B cell (primary cell): ENCODE results near the gene LTC4S.

ENCODE experiments used
- EZH2 ChIP-seq: IDR thresholded peaks from 2 replicates; pipeline ENCODE4 v1.6.1; 2012; ENCODE audit warnings: borderline replicate concordance, low read depth, mild to moderate bottlenecking, moderate library complexity, low read length; ENCODE audit not compliant: insufficient read depth, poor library complexity, severe bottlenecking
- TF ChIP-seq, protein P1 (sequence below): fragments of 200-600 bp; IDR thresholded peaks from one replicate; pipeline ENCODE4 v1.8.0; 2022; ENCODE audit warnings: antibody characterized with exemption, mild to moderate bottlenecking

GRCh38 chr5:179815491-179816249 lies 21.9 kb downstream of the LTC4S start:
- TF ChIP-seq, protein P1, sequence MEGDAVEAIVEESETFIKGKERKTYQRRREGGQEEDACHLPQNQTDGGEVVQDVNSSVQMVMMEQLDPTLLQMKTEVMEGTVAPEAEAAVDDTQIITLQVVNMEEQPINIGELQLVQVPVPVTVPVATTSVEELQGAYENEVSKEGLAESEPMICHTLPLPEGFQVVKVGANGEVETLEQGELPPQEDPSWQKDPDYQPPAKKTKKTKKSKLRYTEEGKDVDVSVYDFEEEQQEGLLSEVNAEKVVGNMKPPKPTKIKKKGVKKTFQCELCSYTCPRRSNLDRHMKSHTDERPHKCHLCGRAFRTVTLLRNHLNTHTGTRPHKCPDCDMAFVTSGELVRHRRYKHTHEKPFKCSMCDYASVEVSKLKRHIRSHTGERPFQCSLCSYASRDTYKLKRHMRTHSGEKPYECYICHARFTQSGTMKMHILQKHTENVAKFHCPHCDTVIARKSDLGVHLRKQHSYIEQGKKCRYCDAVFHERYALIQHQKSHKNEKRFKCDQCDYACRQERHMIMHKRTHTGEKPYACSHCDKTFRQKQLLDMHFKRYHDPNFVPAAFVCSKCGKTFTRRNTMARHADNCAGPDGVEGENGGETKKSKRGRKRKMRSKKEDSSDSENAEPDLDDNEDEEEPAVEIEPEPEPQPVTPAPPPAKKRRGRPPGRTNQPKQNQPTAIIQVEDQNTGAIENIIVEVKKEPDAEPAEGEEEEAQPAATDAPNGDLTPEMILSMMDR = no peak
- no peak for TF ChIP-seq EZH2
